ENCODE measurements around the gene PPP1R3E.
"Not testable (repeated sequence)": the region's sequence is repeated elsewhere in the genome, so short reads cannot be mapped to it uniquely, and the experiment has no call there.

Gene PPP1R3E, protein sequence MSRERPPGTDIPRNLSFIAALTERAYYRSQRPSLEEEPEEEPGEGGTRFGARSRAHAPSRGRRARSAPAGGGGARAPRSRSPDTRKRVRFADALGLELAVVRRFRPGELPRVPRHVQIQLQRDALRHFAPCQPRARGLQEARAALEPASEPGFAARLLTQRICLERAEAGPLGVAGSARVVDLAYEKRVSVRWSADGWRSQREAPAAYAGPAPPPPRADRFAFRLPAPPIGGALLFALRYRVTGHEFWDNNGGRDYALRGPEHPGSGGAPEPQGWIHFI

DNA sequence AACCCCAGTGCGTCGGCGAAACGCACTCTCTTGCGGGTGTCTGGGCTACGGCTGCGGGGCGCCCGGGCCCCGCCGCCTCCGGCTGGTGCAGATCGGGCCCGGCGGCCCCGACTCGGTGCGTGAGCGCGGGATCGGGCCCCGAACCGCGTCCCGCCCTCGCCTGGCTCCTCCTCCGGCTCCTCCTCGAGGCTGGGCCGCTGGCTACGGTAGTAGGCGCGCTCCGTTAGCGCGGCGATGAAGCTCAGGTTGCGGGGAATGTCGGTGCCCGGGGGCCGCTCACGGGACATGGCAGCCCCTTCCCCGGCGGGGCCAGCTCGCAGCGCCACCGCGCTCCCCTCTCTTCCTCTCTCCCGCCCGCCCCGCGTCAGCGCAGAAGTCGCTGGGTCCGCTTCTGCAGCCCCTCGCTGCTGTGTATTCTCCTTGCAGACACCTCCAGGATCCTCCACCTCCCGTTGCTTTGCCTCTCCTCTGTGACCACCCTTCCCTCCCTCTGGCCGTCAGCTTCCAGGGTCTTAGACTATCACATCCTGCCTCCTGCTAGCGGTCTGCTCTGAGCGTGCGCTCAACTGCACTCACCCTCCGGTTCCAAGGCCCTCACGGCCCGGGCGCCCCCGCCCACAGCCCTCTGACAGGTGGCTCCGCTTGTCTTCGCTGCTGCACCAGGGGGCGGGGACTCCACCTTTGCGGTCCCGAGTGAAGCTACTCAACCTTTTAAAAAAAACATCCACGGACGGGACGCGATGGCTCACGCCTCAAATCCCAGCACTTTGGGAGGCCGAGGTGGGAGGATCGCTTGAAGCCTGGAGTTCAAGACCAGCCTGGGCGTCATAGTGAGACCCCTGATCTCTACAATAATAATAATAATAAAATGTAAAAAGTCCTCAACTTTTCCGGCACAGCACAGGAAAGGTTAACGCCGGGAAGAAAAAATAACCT is at the start of gene PPP1R3E:
TSS of gene PPP1R3E (minus strand) at position 570 of the 936 bp plus-strand sequence. CDS start at position 287, 283 bp downstream.
- peak; percentile 53 for DNase-seq

DNA sequence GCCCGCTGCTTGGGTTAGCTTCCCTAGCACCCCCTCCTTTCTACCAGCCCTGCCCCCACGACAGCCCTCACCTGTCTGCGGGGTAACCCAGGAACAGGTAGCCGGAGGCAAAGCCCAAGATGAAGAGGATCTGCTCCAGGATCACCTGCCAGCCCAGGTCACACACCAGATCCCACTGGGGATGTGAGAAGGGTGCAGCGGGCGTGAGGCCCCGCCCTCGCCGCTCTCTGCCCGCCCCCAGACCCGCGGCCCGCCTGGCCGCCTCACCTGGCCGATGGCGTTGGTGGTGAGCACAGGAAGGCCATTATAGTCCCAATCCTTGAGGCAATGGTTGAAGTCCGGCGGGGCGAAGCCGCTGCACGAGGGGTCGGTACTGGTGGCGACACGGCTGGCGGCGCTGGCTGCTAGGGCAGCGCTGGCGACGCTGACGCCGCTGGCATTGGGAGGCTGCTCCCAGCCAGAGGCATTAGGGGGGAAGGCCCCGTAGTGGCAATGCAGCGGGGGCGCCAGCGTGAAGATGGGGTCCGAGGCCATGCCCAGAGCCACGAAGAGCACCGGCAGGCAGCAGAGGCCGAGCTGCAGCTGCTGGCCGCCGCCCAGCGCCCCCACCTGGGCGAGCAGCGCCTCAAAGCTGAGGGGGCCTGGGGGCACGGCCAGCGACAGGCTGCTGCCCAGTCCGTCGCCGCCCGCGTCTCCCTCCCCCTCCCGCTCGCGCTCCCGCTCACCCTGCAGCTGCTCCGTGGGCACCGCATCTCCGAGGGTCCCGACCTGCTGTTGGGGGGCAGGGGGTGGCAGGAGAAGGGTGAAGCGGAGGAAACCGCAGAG is 49.2 kb upstream of the PPP1R3E start:
- DNase-seq, result no peak

DNA sequence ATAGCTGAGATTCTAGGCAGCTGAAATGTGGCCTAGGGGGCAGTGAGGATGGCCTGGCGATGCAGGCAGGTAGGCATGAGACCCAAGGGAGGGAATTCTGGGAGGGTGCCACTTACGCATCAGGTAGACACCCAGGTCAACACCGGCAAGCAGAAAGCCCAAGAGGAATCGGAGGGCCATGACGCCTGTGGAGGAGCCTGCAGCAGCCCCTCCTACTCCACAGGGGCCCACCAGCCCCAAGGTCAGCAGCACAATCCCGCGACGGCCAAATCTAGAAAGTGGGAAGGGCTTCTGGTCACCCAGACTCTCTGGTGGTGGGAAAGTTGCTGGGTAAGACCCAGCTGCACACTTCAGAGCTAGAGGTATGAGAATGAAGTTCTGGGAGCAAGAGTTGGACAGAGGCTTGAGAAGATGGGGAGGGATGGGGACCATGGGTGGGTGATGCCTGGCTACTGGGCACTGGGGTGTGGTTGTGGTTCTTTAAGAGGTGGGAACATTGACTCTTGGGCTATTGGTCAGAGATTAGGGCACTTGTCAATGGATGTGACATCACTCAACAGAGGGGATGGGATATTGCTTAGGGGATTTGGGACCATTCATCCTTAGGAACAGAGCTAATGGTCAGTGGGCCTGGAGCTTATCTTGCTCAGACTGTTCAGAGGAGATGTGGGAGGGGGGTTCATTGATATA is 46.6 kb upstream of the PPP1R3E start:
- DNase-seq, result no peak

DNA sequence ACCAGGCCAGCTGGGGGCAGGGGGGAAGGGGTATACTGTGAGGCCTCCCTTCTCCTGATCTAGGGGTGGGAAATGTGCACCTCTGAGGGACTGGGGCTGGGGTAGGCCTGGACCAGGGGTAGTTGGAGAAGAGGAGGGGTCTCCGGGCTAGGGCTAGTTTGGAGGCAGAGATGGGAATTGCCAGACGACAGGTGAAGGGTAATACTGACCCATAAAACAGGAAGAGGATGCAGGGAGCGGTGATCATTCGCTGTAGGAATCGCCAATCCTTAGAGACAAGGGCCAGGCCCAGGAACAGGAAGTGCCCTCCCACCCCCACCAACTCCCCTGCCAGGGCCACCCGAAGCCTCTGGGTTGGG is 45.6 kb upstream of the PPP1R3E start:
- no peak for DNase-seq

DNA sequence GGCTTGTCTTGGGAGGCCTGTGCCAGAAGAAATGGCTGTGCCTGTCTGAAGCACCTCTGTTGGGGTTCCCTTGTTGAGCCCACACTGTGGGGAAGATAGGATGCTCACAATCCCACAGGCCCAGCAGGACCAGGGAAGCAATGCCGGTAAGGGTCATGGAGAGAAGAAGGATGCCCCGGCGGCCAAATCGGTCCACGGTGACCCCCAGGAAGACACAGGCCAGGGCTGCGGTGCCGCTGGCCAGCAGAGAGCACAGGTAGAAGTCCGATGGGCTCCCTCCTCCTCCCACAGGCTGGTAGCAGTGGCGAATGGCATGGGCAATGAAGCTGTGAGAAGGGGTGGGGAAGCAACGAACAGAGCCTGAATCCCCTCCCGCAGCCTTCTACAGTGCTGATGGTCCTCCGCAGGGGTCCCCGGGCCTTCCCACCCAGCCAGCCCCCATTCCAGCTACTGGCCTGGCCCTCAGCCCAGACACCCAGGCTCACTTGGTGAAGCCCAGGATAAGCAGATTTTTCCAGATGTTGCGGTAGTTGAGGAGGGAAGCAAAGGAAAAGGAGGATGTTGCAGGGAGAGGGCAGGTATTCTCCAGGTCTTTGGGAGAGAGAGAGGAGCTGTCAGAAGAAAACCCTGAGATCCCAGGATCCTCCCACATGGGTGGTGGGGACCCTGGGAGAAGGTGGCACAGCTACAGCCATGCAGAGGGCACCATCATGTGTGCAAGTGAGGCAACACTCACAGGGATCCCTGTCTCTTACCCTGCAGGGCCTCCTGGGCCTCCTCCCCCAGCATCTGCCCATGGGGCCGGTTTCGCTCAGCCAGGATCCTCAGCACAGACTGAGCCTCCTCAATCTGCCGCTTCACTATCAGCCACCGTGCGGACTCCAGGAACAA is 45.0 kb upstream of the PPP1R3E start:
- DNase-seq, result no peak

DNA sequence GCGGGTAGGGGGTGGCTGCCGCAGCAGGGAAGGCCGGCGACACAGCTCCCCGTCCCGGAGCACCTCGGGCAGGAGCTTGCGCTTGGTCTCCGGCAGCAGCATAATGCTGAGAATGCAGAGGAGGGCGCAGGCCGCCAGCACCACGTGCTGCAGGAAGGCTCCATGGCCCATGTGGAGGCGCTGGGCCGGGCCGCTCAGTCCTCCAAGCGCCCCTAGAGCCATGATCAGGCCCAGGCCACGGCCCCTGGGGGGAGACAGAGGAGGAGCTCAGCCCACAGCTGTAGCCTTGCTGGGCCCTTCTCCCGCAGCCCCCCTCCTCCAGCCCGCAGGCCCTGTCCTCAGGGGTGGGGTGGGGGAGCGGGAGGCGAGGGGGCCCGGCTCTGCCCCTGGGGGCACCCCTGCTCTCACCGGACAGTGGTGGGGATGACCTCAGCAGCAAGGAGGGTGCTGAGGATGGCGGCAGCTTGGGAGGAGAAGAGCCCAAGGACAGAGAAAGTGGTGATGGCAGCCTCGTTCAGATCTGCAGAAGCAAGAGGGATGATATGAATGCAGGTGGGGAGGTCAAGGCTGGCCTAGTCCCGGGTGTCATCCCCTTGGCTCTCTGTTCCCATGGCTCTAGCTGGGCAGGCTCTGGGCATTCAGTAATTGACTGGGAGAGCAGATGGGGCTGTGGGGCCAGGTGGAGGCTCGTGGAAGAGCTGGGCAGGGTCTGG is 44.2 kb upstream of the PPP1R3E start:
- DNase-seq, result no peak

DNA sequence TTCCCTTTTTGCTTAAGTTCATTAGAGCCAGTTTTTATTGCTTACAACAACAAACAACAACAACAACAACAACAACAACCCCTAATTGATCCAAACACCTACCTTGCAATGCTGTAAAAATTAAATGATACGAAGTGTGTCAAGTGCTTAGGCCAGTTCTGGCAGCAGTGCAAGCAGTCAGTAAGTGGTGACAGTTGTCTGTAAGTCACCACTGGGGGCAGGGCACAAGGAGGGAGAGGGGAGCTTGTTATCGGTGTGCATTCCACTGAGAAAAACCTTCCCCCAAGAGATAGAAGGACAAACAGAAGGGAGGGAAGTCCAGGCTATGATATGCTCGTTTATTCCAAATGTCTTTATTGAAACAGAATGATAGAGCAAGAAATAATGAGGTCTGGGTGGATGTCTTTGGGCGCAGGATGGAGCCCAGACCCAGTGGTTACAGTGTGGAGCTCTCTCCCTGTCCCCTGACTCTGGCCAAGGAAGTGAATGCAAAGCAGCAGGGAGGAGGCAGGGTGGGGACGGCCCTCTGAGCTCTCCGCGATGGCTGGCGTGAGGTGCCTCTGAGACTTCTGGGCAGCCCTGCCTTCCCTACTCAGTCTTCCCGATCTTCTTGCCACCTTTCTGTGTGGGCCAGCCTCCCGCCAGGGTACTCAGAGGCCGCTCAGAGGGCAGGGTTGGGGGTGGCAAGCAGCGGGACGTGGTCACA is 43.5 kb upstream of the PPP1R3E start:
- DNase-seq, result no peak

DNA sequence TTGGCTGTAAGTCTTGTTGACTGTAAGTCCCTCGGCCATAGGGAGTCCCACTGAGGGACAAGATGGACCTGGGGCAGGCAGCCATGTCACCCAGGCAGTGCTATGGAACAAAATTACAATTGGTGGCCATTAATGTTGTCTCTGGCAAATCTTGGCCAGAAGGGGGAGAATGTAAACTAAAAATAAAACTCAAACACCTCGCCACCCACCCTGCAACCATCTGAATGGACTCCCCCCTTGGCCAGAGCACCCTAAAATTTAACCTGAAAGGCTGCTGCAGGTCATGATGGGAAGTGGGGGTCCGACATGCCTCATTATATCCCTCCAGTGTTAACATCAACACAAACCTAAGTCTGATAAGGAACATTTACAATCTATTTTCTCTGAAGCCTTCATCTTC is 41.8 kb upstream of the PPP1R3E start:
- no peak for DNase-seq

DNA sequence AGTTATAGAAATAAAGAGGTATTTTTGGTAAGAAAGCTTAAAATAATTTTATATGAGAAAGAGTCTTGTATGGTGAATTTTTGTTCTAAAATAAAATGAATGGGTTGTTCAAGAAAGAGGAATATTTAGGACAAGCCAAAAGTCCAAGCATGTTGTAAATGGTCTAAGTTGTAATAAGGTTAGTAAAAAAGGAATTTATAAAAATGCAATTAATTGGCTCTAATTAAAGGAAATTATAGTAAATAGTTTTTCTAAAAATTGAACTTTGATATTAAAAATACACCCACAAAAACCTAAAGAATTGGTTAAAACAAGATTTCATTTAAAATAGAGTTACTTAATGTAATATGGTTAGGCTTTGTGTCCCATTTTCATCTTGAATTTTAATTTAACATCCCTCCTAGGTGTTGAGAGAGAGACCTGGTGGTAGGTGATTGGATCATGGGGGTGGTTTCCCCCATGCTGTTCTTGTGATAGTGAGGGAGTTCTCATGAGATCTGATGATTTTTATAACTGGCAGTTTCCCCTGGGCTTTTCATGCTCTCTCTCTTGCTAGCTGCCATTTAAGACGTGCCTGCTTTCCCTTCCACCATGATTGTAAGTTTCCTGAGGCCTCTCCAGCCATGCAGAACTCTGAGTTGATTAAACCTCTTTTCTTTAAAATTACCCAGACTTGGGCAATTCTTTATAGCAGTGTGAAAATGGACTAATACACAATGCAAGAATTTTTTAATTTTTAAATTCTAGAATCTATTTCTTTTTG is 37.0 kb upstream of the PPP1R3E start:
- DNase-seq, result no peak

DNA sequence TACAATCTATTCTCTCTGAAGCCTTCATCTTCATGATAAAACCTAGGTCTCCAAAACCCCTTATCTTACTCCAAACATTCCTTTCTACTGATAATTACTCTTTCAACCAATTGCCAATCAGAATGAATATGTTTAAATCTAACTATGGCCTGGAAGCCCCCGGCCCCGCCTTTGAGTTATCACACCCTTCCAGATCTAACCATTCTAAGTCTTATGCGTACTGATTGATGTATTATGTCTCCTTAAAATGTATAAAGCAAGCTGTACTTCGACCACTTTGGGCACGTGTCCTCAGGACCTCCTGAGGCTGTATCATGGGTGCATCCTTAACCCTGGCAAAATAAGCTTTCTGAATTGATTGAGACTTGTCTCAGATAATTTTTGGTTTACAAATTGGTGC is 33.0 kb upstream of the PPP1R3E start:
- no peak for DNase-seq

DNA sequence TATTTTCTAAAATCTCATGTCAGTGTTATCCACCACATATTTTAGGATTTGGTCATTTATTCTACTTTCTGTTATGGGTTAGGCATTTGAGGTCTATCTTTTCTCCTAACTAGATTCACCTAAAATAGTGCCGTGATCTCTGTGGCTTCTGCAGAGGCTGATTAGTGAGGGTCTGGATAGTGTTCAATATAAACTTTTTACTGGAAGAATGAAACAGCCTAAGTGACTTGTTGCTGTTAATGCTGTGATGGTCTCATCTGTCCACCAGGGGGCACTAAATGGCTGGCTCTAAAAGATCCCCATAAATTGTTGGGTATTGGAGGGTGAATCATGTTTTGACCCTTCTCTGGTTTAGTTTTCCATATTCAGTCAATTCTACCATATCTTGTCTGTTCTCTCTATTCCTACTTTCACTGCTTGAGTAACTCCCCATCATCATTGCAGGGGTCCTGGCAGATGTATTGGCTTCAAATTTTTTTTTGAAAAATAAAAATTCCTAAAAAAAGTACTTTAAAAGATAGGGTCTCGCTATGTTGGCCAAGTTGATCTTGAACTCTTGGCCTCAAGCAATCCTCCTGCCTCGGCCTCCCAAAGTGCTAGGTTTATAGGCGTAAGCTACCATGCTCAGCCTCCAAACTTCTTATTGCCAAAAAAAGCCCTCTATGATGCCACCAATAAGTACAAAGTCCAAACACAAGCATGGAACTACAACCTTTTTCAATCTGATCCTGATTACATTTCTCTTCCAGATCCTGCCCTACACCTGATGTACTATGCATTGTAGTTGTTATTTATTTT is 25.5 kb upstream of the PPP1R3E start:
- DNase-seq, result peak; percentile 46

DNA sequence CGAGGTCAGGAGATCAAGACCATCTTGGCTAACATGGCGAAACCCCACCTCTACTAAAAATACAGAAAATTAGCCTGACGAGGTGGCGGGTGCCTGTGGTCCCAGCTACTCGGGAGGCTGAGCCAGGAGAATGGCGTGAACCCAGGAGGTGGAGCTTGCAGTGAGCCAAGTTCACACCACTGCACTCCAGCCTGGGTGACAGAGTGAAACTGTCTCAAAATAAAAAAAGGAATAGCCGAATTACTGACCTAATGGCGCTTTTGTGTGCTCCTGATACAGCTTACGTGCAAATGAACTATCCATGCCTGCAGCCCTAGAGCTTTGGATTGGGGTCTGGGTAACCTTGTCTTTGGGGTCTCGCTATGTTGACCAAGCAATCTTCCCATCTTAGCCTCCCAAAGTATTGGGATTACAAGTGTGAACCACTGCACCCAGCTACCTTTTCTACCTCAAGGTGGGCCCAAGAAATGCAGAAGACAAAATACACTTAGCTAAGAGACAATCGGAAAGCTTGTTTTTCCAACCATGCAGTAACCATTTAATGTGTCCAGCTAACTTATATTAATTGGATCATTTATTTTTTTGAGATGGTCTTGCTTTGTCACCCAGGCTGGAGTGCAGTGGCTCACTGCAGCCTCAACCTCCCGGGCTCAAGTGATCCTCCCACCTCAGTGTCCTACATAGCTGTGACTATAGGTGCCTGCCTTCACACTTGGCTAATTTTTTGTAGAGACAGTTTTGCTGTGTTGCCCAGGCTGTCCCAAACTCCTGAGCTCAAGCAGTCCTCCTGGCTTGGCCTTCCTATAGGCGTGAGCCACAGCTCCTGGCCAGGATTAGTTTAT is 24.1 kb upstream of the PPP1R3E start:
- DNase-seq, result no peak

DNA sequence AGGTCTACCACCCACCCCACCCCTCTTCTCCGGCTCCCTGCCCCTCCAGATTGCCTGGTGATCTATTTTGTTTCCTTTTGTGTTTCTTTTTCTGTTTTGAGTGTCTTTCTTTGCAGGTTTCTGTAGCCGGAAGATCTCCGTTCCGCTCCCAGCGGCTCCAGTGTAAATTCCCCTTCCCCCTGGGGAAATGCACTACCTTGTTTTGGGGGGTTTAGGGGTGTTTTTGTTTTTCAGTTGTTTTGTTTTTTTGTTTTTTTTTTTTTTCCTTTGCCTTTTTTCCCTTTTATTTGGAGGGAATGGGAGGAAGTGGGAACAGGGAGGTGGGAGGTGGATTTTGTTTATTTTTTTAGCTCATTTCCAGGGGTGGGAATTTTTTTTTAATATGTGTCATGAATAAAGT is 23.1 kb upstream of the PPP1R3E start:
- DNase-seq, result not testable (repeated sequence)

DNA sequence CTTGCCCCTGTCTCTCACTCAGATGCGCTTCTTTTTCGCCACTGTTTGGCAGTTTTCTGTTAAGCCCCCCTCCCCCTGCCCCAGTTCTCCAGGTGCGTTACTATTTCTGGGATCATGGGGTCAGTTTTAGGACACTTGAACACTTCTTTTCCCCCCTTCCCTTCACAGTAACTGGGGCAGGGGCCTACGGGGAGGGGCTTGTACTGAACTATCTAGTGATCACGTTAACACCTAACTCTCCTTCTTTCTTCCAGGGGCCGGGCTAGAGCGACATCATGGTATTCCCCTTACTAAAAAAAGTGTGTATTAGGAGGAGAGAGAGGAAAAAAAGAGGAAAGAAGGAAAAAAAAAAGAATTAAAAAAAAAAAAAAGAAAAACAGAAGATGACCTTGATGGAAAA is 22.3 kb upstream of the PPP1R3E start:
- DNase-seq, result no peak

DNA sequence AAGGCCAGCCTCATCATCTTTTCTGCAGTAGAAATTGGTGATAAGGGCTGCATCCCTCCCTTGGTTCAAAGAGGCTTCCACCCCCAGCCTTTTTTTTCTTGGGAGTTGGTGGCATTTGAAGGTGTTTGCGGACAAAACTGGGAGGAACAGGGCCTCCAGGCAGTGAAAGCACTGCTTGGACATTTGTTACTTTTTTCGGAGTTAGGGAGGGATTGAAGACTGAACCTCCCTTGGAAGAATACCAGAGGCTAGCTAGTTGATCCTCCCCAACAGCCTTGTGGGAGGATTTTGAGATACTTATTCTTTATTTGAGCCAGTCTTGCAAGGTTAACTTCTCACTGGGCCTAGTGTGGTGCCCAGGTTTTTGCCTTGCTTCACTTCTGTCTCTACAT is 21.8 kb upstream of the PPP1R3E start:
- no peak for DNase-seq

DNA sequence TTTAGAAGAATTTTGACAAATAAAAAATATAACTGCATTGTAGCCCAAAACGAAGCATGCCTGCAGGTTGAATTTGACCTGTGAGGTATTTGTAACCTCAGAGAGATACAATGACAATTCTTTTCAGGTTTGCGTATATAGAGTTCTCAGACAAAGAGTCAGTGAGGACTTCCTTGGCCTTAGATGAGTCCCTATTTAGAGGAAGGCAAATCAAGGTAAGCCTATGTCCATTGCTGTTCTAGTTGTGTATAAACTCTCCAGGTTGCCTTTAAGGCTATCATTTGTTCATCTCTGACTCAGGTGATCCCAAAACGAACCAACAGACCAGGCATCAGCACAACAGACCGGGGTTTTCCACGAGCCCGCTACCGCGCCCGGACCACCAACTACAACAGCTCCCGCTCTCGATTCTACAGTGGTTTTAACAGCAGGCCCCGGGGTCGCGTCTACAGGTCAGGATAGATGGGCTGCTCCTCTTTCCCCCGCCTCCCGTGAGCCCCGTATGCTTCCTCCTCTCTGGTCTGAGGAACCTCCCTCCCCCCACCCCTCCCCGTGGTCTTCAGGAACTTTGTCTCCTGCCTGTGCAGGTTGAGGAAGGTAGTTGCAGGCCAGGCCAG is 21.3 kb upstream of the PPP1R3E start:
- DNase-seq, result no peak
